ENCODE data around the gene FLOT2. TPM values are rescaled to one million over a fixed set of nuclear protein-coding genes. Genes with fewer than 3 reads are reported as not detected.

The FLOT2 gene
- total and polyA plus RNA-seq, 2 donors (not counting 3 experiments of a cell fraction or from before 2014, with no cell fraction given): 169 to 180 TPM

DNA sequence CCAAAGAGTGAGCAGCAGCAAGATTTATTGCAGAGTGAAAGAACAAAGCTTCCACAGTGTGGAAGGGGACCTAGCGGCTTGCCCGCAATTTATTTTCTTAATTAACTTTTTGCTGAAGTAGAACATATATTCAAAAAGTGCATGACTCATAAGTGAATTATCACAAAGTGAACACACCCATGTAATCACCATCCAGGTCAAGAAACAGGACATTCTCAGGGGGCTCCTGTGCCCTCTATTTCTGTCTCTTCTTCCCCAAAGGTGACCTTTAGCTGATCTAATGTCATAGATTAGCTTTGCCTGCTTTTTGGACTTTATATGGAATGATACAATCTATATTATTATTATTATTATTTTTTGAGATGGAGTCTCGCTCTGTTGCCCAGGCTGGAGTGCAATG, 22.8 kb downstream of the FLOT2 start:
- Histone ChIP-seq H3K4me2 (ENCODE audit: insufficient read depth, low read length) (no peak overlapping the region), H3K9me3 (replicated peaks; ENCODE audit: control insufficient read depth, insufficient read depth, low read length) (no peaks in the 10 kb centered on the region), H4K20me1 (replicated peaks; ENCODE audit: control insufficient read depth, extremely low read depth, insufficient read depth, low read length) (no peaks in the 10 kb centered on the region), H3K79me2 (ENCODE audit: control insufficient read depth, insufficient read depth, low read length) (no peaks in the 10 kb centered on the region), H3K9ac (replicated peaks; ENCODE audit: extremely low read depth, insufficient read depth, low read length) (no peak overlapping the region), H2AFZ (ENCODE audit: low read depth, low read length) (peak overlapping the region; percentile 65), H3K27ac (ENCODE audit: insufficient read depth, low read depth, low read length) (no peak overlapping the region), H3K4me3 (replicated peaks in 1 of 3; ENCODE audit: insufficient read depth in 1 of 3, low read depth in 1 of 3, low read length in 3 of 3) (no peak overlapping the region), H3K9me1 (replicated peaks; ENCODE audit: control insufficient read depth, extremely low read depth, insufficient read depth, low read length) (no peaks in the 10 kb centered on the region), H3K36me3 (ENCODE audit: control insufficient read depth in 2 of 2, extremely low read depth in 1 of 2, insufficient read depth in 2 of 2, low read length in 2 of 2) (peaks cover 0 to 6% of the 10 kb centered on the region in 2 experiments), H3K27me3 (ENCODE audit: control insufficient read depth in 2 of 2, insufficient read depth in 2 of 2, low read length in 2 of 2) (no peaks in the 10 kb centered on the region), H3K4me1 (ENCODE audit: control insufficient read depth, extremely low read depth, insufficient read depth, low read length) (no peaks in the 10 kb centered on the region)
- DNase-seq (ENCODE audit: low read depth, low spot score): no peak
- ChIA-PET CTCF (interaction anchor here (1.0 to 1.2 kb wide), 4 partner anchors 9 to 111 kb away, joined by 3 to 5 read pairs (median 3); no protein-coding TSS in a partner anchor), POLR2A (no interaction called here)
- no TSS peak for BruUV-seq (replicated peaks)
- intact Hi-C loops (cut with micrococcal nuclease): no loop called here
- dilution Hi-C loops (cut with MboI; ENCODE audit: extremely low pct_ligation_motif_present, low sequenced_read_pairs): no loop called here
- FAIRE-seq: peak; percentile 24
- TF ChIP-seq POLR2AphosphoS5 (IDR thresholded peaks at IDR 0.05; ENCODE audit: insufficient read depth, low read depth, low read length): no peak
- peak; percentile 22 for TF ChIP-seq FOS (IDR thresholded peaks at IDR 0.05; ENCODE audit: borderline replicate concordance, insufficient read depth, low read length)

GRCh38 chr17:28873839-28874238, 23.7 kb downstream of the FLOT2 start:
- FAIRE-seq (no peak), DNase-seq (ENCODE audit: low read depth, low spot score) (no peak)
- no peak for TF ChIP-seq MYC (IDR thresholded peaks at IDR 0.05; ENCODE audit: low read depth, low read length)
- no peak for TF ChIP-seq POLR2AphosphoS5 (IDR thresholded peaks at IDR 0.05; ENCODE audit: insufficient read depth, low read depth, low read length)
- no peak for TF ChIP-seq FOS (IDR thresholded peaks at IDR 0.05; ENCODE audit: borderline replicate concordance, insufficient read depth, low read length)
- no peak for TF ChIP-seq GATA2 (IDR thresholded peaks at IDR 0.05; ENCODE audit: insufficient read depth, insufficient read length, low read depth, low read length)
- TF ChIP-seq POLR2A (IDR thresholded peaks at IDR 0.05; ENCODE audit: low read depth, low read length): no peak
- TF ChIP-seq JUN (IDR thresholded peaks at IDR 0.05; ENCODE audit: borderline replicate concordance, insufficient read depth, insufficient read length, low read depth): no peak
- TF ChIP-seq EZH2 (IDR thresholded peaks at IDR 0.05; ENCODE audit: borderline replicate concordance, low read depth, low read length, severe bottlenecking): no peak
- TF ChIP-seq, protein P1, sequence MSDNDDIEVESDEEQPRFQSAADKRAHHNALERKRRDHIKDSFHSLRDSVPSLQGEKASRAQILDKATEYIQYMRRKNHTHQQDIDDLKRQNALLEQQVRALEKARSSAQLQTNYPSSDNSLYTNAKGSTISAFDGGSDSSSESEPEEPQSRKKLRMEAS (IDR thresholded peaks at IDR 0.05; ENCODE audit: insufficient read depth, insufficient read length): no peak
- BruUV-seq (replicated peaks): no TSS peak
- Histone ChIP-seq H3K27me3 (ENCODE audit: control insufficient read depth in 2 of 2, insufficient read depth in 2 of 2, low read length in 2 of 2) (no peaks in the 10 kb centered on the region), H3K9ac (replicated peaks; ENCODE audit: extremely low read depth, insufficient read depth, low read length) (no peak overlapping the region), H3K36me3 (ENCODE audit: control insufficient read depth in 2 of 2, extremely low read depth in 1 of 2, insufficient read depth in 2 of 2, low read length in 2 of 2) (no peaks in the 10 kb centered on the region), H4K20me1 (replicated peaks; ENCODE audit: control insufficient read depth, extremely low read depth, insufficient read depth, low read length) (no peaks in the 10 kb centered on the region), H3K9me1 (replicated peaks; ENCODE audit: control insufficient read depth, extremely low read depth, insufficient read depth, low read length) (no peaks in the 10 kb centered on the region), H3K79me2 (ENCODE audit: control insufficient read depth, insufficient read depth, low read length) (no peaks in the 10 kb centered on the region), H3K9me3 (replicated peaks; ENCODE audit: control insufficient read depth, insufficient read depth, low read length) (no peaks in the 10 kb centered on the region), H2AFZ (ENCODE audit: low read depth, low read length) (no peak overlapping the region), H3K4me1 (ENCODE audit: control insufficient read depth, extremely low read depth, insufficient read depth, low read length) (no peaks in the 10 kb centered on the region), H3K4me3 (replicated peaks in 1 of 3; ENCODE audit: insufficient read depth in 1 of 3, low read depth in 1 of 3, low read length in 3 of 3) (no peak overlapping the region), H3K4me2 (ENCODE audit: insufficient read depth, low read length) (no peak overlapping the region), H3K27ac (ENCODE audit: insufficient read depth, low read depth, low read length) (no peak overlapping the region)
- CTCF ChIA-PET: interaction anchor here (1.2 kb wide), 2 partner anchors 8 to 25 kb away, joined by 3 read pairs; no protein-coding TSS in a partner anchor
- POLR2A ChIA-PET: no interaction called here
- dilution Hi-C loops (cut with MboI; ENCODE audit: extremely low pct_ligation_motif_present, low sequenced_read_pairs) (no loop called here), intact Hi-C loops (cut with micrococcal nuclease) (no loop called here)

Measured in endothelial cell of umbilical vein (primary cell).